Colon (tissue), 2 donors: Measurements from ENCODE around the gene THY1.
"Not testable (repeated sequence)": the region's sequence is repeated elsewhere in the genome, so short reads cannot be mapped to it uniquely, and the experiment has no call there.

Experiments
- FAIRE-seq: peaks from 2 replicates; lab custom pipeline; 2012; peaks lifted over from hg19 to GRCh38; lab: Jason Lieb, UNC
- donor health status: control.
- donor health status: control.

THY1 gene

GRCh38 chr11:119417726-119418540 lies 5.0 kb downstream of the THY1 start:
- FAIRE-seq = no peak

GRCh38 chr11:119416606-119417580 lies 6.1 kb downstream of the THY1 start:
- no peak for FAIRE-seq

- no peak for FAIRE-seq
Observed at GRCh38 chr11:119415966-119416365, 7.0 kb downstream of the THY1 start.

- FAIRE-seq = no peak
Observed at GRCh38 chr11:119415517-119415916, 7.5 kb downstream of the THY1 start.

GRCh38 chr11:119414734-119415133 lies 8.2 kb downstream of the THY1 start:
- FAIRE-seq = no peak

- no peak for FAIRE-seq
Observed at GRCh38 chr11:119414321-119414720, 8.7 kb downstream of the THY1 start.

- no peak for FAIRE-seq
Observed at GRCh38 chr11:119412072-119412471, 10.9 kb downstream of the THY1 start.

- no peak for FAIRE-seq
Observed at GRCh38 chr11:119410501-119410900, 12.5 kb downstream of the THY1 start.

- no peak for FAIRE-seq
Observed at GRCh38 chr11:119409731-119410130, 13.2 kb downstream of the THY1 start.

GRCh38 chr11:119406005-119406404 lies 17.0 kb downstream of the THY1 start:
- FAIRE-seq = no peak

GRCh38 chr11:119405448-119405847 lies 17.5 kb downstream of the THY1 start:
- FAIRE-seq = not testable (repeated sequence)

- FAIRE-seq = no peak
Observed at GRCh38 chr11:119404872-119405271, 18.1 kb downstream of the THY1 start.

GRCh38 chr11:119403021-119403420 lies 20.0 kb downstream of the THY1 start:
- FAIRE-seq = no peak

- FAIRE-seq = no peak
Observed at GRCh38 chr11:119402470-119402869, 20.5 kb downstream of the THY1 start.

- FAIRE-seq = no peak
Observed at GRCh38 chr11:119400860-119401259, 22.1 kb downstream of the THY1 start.

GRCh38 chr11:119397740-119398139 lies 25.2 kb downstream of the THY1 start:
- FAIRE-seq = no peak

GRCh38 chr11:119396835-119397234 lies 26.1 kb downstream of the THY1 start:
- no peak for FAIRE-seq

GRCh38 chr11:119391275-119391674 lies 31.7 kb downstream of the THY1 start:
- no peak for FAIRE-seq

GRCh38 chr11:119389611-119390254 lies 33.2 kb downstream of the THY1 start:
- FAIRE-seq = no peak

GRCh38 chr11:119388103-119388502 lies 34.9 kb downstream of the THY1 start:
- no peak for FAIRE-seq

GRCh38 chr11:119384332-119384731 lies 38.6 kb downstream of the THY1 start:
- no peak for FAIRE-seq

- not testable (repeated sequence) for FAIRE-seq
Observed at GRCh38 chr11:119382513-119382912, 40.5 kb downstream of the THY1 start.
